ENCODE data around the gene GRAMD4. TPM values are rescaled to one million over a fixed set of nuclear protein-coding genes. Genes with fewer than 3 reads are reported as not detected.
A peak's percentile ranks its signal among the peaks of the same experiment; 100 is the strongest.

GRAMD4 gene
- polyA plus RNA-seq, 6 donors from 2014 or later: 4.0 to 12.5 (median 6.9) TPM

DNA sequence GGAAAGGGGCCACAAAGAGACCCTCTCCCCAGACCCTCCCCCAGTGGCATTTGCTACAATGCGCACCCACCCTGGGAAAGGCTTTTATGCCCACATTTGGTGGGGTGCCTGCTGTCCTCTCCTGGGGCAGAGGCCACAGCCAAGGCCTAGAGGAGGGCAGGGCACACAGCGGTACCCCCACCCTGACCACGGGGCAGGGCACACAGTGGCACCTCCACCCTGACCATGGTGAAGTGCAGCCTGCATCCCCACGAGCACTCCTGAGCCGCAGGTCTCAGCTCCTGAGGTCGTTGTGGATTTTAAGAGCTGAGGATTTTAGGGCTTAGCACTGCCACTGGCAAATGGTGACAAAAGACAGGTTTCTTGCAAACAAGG lies 83.8 kb downstream of the GRAMD4 start:
- H3K9me3 Mint-ChIP-seq: peaks cover 0 to 2% (median 0%) of the 10 kb centered on the region in 7 donors
- ATAC-seq (ENCODE audit: low read depth in 2 of 2) (no peak), DNase-seq (no peak)
- H3K27ac Mint-ChIP-seq: no peak overlapping the region
- no peaks in the 10 kb centered on the region for H3K27me3 Mint-ChIP-seq
- H3K4me3 Mint-ChIP-seq: no peak overlapping the region
- peaks cover 33 to 51% of the 10 kb centered on the region in 2 donors for H3K36me3 Mint-ChIP-seq
- peaks cover 0 to 11% (median 6%) of the 10 kb centered on the region in 3 donors for H3K4me1 Mint-ChIP-seq

DNA sequence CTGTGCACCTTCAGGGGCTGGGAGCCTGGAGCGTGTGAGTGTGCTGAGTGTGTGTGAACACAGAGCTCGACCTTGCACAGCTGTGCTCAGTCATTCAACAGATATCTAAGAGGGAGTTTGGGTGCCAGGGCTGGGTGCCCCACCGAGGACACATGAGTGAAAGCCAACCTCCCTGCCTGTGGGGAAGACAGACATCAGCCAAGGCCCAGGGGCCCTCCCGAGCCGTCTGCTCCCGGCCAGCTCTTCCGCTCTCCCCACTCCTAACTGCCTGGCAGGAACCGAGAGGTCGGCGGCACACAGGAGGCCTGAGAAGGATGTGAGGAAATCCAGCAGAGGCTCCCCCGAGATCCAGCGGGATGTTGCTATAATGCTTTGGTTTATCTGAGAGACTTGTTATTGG lies 85.9 kb downstream of the GRAMD4 start:
- Mint-ChIP-seq H3K4me1 (peaks cover 2 to 11% (median 9%) of the 10 kb centered on the region in 3 donors), H3K27me3 (no peaks in the 10 kb centered on the region), H3K9me3 (peaks cover 0 to 2% (median 0%) of the 10 kb centered on the region in 7 donors), H3K36me3 (peaks cover 42 to 54% of the 10 kb centered on the region in 2 donors), H3K27ac (no peak overlapping the region), H3K4me3 (no peak overlapping the region)
- ATAC-seq (ENCODE audit: low read depth in 2 of 2) (no peak), DNase-seq (no peak)

DNA sequence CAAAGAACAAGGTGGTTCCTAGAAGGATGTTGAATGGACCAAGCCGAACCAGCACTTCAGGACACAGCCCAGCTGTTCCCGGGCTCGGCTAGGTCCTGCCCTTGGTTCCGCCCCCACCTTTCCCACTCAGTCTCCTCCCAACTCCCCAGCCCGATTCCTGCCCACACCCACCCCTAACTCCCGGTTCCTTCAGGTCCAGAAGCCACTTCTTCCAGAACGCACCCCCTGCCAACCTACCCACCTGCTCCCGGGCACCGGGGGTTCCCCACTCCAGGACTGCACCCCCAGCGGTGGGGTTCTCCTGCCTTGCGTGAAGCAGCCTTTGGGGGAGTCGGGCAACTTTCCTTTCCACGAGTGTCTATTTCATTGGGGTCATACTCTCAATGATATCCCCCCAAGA lies 87.1 kb downstream of the GRAMD4 start:
- Mint-ChIP-seq H3K4me1 (peaks cover 3 to 11% (median 9%) of the 10 kb centered on the region in 3 donors), H3K27me3 (no peaks in the 10 kb centered on the region), H3K36me3 (peaks cover 49 to 54% of the 10 kb centered on the region in 2 donors), H3K4me3 (no peak overlapping the region), H3K9me3 (peaks cover 0 to 2% (median 0%) of the 10 kb centered on the region in 7 donors), H3K27ac (no peak overlapping the region)
- ATAC-seq (ENCODE audit: low read depth in 2 of 2): no peak
- DNase-seq: no peak

DNA sequence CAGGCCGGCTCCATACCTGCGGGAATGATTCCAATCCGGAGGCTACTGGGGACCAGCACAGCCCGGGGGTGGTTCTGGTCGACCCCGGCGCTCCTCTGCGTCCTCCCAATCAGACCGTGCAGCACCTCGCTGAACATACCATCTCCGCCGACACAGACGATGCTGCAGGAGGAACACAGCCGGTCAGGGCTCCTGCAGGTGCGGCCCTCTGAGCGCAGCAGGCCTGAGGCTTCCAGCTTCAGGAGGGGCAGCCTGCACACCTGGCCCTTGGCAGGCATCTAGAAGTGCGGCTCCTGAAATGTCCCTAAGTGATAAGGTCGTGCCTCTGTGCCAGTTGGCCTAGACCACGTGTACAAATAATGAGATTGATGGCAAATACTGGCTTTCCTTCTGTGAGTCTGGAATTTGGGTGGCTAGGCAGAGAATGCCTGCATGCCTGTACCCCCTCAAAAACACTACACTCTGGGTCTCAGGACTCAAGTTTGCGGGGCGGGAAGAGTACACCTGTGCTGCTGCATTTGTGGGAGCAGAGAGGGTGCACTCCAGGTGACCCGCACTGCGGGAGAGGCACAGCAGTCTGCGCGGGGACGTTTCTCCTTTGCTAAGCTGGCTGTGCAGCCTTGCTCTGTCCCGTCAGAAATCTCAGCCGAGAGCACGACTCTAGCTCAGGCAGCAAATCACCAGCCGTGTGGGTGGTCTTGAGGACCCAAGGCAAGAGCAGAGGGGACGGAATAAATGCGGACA lies 87.8 kb downstream of the GRAMD4 start:
- Mint-ChIP-seq H3K27ac (no peak overlapping the region), H3K4me1 (peaks cover 5 to 11% (median 8%) of the 10 kb centered on the region in 3 donors), H3K4me3 (no peak overlapping the region), H3K36me3 (peaks cover 49 to 51% of the 10 kb centered on the region in 2 donors), H3K27me3 (no peaks in the 10 kb centered on the region), H3K9me3 (peaks cover 0 to 2% (median 0%) of the 10 kb centered on the region in 7 donors)
- ATAC-seq (ENCODE audit: low read depth in 2 of 2) (no peak), DNase-seq (no peak)

DNA sequence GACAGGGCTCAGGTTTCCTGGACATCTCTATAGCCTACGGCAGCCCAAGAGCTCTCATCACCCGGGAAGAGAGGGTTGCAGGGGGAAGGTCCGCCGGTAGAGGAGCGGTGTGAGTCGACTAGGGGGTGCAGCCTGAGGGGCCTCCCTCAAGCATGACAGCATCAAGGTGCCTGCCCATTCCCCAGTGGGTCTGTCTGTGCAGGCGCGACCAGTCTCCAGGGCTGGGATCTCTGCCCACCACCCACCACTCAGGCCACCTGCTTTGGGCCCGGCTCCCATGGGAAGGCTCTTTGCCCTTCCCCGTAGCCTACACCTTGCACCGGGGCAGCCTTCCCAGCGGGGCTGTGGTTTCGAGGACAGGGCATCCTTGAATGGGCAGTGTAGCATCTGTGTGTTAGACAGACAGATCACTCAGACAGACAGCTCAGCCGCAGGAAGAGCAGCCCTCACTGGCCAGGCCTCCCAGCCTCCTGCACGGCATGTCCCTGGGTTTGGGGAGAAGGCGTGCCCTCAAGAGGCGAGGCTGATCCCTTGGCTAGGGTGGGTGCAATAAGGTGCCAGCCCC lies 88.7 kb downstream of the GRAMD4 start:
- H3K9me3 Mint-ChIP-seq: peaks cover 0 to 2% (median 0%) of the 10 kb centered on the region in 7 donors
- H3K4me3 Mint-ChIP-seq: no peak overlapping the region
- ATAC-seq (ENCODE audit: low read depth in 2 of 2) (no peak), DNase-seq (no peak)
- H3K4me1 Mint-ChIP-seq: peaks cover 5 to 9% (median 8%) of the 10 kb centered on the region in 3 donors
- no peak overlapping the region for H3K27ac Mint-ChIP-seq
- H3K36me3 Mint-ChIP-seq: peaks cover 49 to 52% of the 10 kb centered on the region in 2 donors
- H3K27me3 Mint-ChIP-seq: no peaks in the 10 kb centered on the region

DNA sequence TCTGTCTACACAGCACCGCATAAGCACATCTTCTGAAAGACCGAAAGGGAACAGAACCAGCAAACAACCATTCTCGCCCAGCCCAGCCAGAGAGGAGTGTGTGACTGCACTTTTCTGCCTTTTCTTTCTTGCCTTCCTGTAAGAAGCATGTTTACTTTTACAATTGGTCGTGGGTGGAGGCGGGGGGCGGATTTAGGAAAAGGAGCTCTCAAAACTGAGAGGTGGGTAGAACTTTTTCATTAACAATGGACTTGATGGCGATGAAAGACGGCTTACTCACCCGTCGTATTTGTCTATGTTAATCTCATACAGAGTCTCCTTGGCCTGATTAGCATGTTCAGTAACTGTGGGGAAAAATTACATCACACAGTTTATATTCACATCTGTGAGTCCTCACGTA lies 90.6 kb downstream of the GRAMD4 start:
- DNase-seq (no peak), ATAC-seq (ENCODE audit: low read depth in 2 of 2) (no peak)
- H3K27ac Mint-ChIP-seq: no peak overlapping the region
- peaks cover 38 to 54% of the 10 kb centered on the region in 2 donors for H3K36me3 Mint-ChIP-seq
- H3K9me3 Mint-ChIP-seq: peaks cover 0 to 2% (median 0%) of the 10 kb centered on the region in 7 donors
- no peak overlapping the region for H3K4me3 Mint-ChIP-seq
- H3K4me1 Mint-ChIP-seq: peaks cover 0 to 15% (median 8%) of the 10 kb centered on the region in 3 donors
- no peaks in the 10 kb centered on the region for H3K27me3 Mint-ChIP-seq

DNA sequence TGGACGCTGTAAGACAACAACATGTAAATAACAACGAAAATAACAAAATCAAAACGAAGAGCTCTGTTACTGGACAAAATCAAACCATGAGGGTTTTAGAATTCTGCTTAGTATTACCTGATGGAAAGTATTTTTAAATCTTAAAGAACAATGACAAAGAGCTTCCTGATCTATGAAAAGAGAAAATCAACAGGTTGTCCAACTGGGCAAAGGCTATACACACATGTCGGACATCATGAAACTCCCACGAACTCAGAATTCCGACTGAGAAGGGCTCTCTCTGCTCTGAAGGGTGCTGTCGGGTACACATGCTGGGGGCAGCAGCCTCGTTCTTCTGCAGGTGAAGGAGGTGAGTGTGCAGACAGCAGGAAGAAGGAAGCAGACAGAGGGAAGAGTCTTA lies 92.1 kb downstream of the GRAMD4 start:
- Mint-ChIP-seq H3K9me3 (no peaks in the 10 kb centered on the region), H3K4me1 (peaks cover 0 to 15% (median 8%) of the 10 kb centered on the region in 3 donors), H3K27me3 (no peaks in the 10 kb centered on the region), H3K4me3 (no peak overlapping the region), H3K36me3 (peaks cover 31 to 49% of the 10 kb centered on the region in 2 donors), H3K27ac (no peak overlapping the region)
- no peak for DNase-seq
- ATAC-seq (ENCODE audit: low read depth in 2 of 2): no peak

DNA sequence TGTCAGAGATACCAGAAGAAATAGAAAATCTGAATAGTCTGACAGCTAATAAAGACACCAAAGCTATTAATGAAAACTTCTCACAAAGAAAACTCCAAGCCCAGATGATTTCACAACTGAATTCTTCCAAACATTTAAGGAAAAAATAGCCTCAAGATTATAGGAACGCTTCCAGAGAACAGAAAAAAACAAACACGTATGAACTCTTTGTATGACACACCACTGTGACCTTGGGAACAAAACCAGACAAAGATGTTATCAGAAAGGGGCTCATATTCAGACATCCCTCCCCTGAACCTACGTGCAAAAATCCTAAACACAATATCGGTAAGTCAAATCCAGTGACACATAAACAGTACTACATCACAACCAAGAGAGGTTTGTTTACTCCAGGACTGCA lies 94.4 kb downstream of the GRAMD4 start:
- H3K4me1 Mint-ChIP-seq: peaks cover 4 to 18% (median 6%) of the 10 kb centered on the region in 3 donors
- no peaks in the 10 kb centered on the region for H3K27me3 Mint-ChIP-seq
- no peak overlapping the region for H3K27ac Mint-ChIP-seq
- H3K9me3 Mint-ChIP-seq: no peaks in the 10 kb centered on the region
- no peak for ATAC-seq (ENCODE audit: low read depth in 2 of 2)
- H3K4me3 Mint-ChIP-seq: no peak overlapping the region
- DNase-seq: no peak
- peaks cover 18 to 43% of the 10 kb centered on the region in 2 donors for H3K36me3 Mint-ChIP-seq

DNA sequence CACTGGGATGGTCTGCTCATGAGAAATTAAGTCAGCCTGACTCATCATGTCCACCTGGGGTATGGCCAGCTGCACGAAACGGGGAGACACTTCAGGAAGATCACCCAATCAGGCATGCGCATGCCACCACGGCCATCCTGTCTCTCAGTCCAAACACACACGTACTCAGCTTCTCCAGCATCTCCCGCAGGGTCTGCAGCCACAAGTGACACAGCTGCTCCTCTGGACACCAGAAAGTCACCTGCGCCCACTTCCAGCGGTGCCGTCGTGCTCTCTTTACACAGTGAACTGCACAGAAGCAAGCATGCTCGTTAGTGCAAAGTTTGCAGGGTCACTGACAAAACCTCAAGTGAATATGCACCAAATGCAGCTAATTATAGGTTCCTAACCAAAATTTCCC lies 99.7 kb downstream of the GRAMD4 start:
- H3K4me3 Mint-ChIP-seq: no peak overlapping the region
- peak overlapping the region in 1 of 6 donors; percentile 37 for H3K27ac Mint-ChIP-seq
- H3K27me3 Mint-ChIP-seq: no peaks in the 10 kb centered on the region
- peaks cover 12 to 21% of the 10 kb centered on the region in 2 donors for H3K36me3 Mint-ChIP-seq
- peaks cover 2 to 16% (median 9%) of the 10 kb centered on the region in 3 donors for H3K4me1 Mint-ChIP-seq
- ATAC-seq (ENCODE audit: low read depth in 2 of 2) (no peak), DNase-seq (no peak)
- H3K9me3 Mint-ChIP-seq: no peaks in the 10 kb centered on the region

DNA sequence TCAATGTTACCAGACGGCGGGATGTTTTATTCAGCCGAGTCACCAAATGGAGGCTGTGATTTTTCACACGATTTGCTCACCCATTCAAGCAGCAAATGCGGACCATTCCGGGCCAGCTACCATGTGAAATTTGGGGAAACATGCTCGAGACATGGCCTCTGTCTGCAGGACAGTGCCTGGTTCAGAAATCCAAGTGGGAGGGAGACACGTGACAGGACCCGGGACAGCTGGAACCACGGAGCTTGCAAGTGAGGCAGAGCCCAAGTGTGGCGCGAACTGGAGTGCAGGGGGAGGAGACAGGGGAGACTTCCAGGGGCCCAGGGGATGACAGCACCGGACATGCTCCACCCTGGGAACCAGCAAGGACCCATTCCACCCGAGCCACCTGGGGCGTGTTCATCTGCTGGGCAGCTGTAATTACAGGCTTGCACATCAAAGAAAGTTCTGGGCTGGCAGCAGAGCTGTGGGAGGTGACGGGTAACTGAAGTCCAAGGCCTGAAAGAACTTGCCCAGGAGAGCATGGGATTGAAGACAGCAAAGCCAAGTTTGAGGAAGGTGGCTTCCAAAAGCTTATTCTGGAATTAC lies 101.4 kb downstream of the GRAMD4 start:
- Mint-ChIP-seq H3K9me3 (no peaks in the 10 kb centered on the region), H3K4me1 (peaks cover 2 to 15% (median 9%) of the 10 kb centered on the region in 3 donors), H3K4me3 (no peak overlapping the region), H3K27me3 (no peaks in the 10 kb centered on the region), H3K36me3 (peaks cover 10 to 20% of the 10 kb centered on the region in 2 donors), H3K27ac (no peak overlapping the region)
- ATAC-seq (ENCODE audit: low read depth in 2 of 2): no peak
- DNase-seq: no peak

DNA sequence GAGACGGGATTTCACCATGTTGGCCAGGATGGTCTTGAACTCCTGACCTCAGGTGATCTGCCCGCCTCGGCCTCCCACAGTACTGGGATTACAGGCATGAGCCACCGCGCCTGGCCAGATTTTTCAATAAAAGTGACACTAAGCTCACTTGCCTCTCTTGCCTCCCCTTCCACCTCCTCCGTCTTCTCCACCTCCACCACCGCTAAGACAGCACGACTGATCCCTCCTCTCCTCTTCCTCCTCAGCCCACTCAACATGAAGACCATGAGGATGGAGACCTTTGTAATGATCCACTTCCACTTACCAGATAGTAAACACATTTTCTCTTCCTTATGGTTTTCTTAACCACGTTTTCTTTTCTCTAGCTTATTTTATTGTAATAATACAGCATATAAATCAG lies 103.7 kb downstream of the GRAMD4 start:
- DNase-seq (no peak), ATAC-seq (ENCODE audit: low read depth in 2 of 2) (no peak)
- Mint-ChIP-seq H3K4me3 (peak overlapping the region in 1 of 8 donors; percentile 7), H3K9me3 (no peaks in the 10 kb centered on the region), H3K27ac (peak overlapping the region in 1 of 6 donors; percentile 20), H3K36me3 (peaks cover 3 to 6% of the 10 kb centered on the region in 2 donors), H3K4me1 (peaks cover 8 to 22% (median 11%) of the 10 kb centered on the region in 3 donors), H3K27me3 (no peaks in the 10 kb centered on the region)

DNA sequence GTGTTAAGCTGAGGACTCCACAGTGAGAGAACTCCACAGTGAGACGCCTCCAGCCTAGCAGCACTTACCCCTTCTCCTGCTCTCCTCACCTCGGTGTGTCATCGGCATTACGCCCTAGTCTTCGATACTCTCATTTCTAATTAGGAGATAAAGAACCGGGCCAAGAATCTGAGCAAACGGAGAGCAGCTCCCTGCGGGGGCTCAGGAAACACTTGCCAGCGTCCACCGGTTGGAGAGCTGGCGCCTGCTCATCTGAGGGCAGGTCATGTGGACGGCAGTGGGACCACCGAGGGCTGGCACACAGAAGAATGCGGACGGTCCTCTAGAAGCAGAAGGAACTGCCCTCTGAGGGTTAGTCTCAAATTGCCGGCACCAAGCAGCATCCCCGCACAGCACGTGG lies 104.9 kb downstream of the GRAMD4 start:
- Mint-ChIP-seq H3K27ac (no peak overlapping the region), H3K4me1 (peaks cover 8 to 23% (median 18%) of the 10 kb centered on the region in 3 donors)

DNA sequence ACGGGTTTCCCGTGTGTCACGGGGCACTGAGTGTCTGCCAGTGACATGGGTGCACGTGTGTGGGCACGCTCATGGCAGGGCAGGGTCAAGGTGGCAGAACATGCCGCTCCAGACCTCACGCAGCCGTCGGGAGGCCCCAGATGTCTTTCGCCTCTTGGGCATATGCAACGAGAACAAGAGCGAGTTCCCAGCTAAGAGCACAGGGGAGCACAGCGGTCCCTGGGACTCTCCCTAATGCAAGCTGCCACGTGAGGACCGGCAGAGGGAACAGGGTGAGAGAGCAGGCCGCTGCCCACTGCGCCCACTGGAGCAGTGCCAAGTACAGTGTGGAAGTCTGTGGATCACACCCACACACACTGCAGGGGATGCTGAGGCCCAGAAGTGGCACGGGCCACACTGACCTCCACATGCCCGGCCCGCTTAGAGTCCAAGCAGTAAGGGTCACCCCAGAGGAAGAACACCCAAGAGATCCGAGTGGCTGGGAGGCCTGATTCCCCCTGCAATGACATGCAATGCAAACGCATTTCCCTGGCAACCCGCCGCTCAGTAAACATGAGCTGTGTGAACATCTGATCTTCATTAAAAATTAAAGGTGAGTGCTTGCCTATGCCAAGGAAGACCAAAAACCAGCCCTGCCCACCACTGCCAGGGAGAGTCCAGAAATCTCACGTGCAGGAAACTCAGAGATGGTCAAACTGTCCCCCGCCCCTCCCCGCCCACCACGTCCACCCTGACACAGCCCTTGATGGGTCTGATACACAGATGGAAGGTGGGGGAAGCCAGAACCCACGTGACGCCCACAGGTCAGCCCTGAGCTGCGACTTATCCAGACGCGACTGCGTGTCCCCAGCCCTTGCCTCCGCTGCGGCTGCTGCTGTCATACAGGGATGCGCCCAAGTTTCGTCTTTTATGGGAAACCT lies 106.1 kb downstream of the GRAMD4 start:
- Mint-ChIP-seq H3K27ac (no peak overlapping the region), H3K36me3 (peaks cover 0 to 2% of the 10 kb centered on the region in 2 donors), H3K4me3 (peak overlapping the region in 1 of 8 donors; percentile 40), H3K4me1 (peaks cover 9 to 33% (median 24%) of the 10 kb centered on the region in 3 donors), H3K9me3 (no peaks in the 10 kb centered on the region), H3K27me3 (no peaks in the 10 kb centered on the region)
- DNase-seq (no peak), ATAC-seq (ENCODE audit: low read depth in 2 of 2) (no peak)

More for the DNA sequence above, 104.9 kb downstream of the GRAMD4 start:
- DNase-seq (no peak), ATAC-seq (ENCODE audit: low read depth in 2 of 2) (no peak)
- H3K9me3 Mint-ChIP-seq: no peaks in the 10 kb centered on the region
- no peaks in the 10 kb centered on the region for H3K27me3 Mint-ChIP-seq
- peaks cover under 1 to 3% of the 10 kb centered on the region in 2 donors for H3K36me3 Mint-ChIP-seq
- H3K4me3 Mint-ChIP-seq: no peak overlapping the region
